K562 (cell line): Measurements from ENCODE around the gene HMCN2. TPM values are rescaled to one million over a fixed set of nuclear protein-coding genes. Genes with fewer than 3 reads are reported as not detected.
A peak's percentile ranks its signal among the peaks of the same experiment; 100 is the strongest.

Experiments used
- ATAC-seq: fragments of 200-7000 bp; cut with Tn5 transposase; 3 replicates; pipeline ENCODE4 v1.9.1; 2020; ENCODE audit warnings: moderate library complexity
- BruUV-seq: library from RNA; stranded (reverse); fragments of 400-500 nt; replicated peaks from 2 replicates; lab custom pipeline; 2021; lab: Mats Ljungman, UMichigan
- CTCF ChIA-PET: fragments of 300-600 bp; formaldehyde crosslinking; extraction: SDS; loops from one replicate; lab custom pipeline; 2021; ENCODE audit warnings: low intra/inter-chr PET ratio; lab: Yijun Ruan, JAX
- POLR2A ChIA-PET: fragments of 300-600, 350-650 bp; sonication (Branson Sonifier 250); formaldehyde crosslinking; extraction: SDS; loops from one replicate; lab custom pipeline; 2021; ENCODE audit warnings: antibody characterized with exemption, inconsistent platforms; lab: Yijun Ruan, JAX
- DNase-seq, 4 experiments: peaks; one replicate each; pipeline versions ENCODE4 v3.0.0 to v3.0.0-alpha.2; 2011 to 2018; ENCODE audit warnings: low spot score in 3 of 4, mixed read lengths in 3 of 4; ENCODE audit errors: extremely low read depth in 1 of 4
- FAIRE-seq: peaks from 2 replicates; lab custom pipeline; 2011; peaks lifted over from hg19 to GRCh38; lab: Jason Lieb, UNC
- H2AFZ ChIP-seq: 2 replicates; pipeline ENCODE4 v1.6.0; 2011; ENCODE audit warnings: low read depth, low read length, control low read depth, inconsistent platforms
- H3K27ac ChIP-seq: fragments of 200-600 bp; 3 replicates; pipeline ENCODE4 v1.8.0; 2011; ENCODE audit warnings: low read depth, mild to moderate bottlenecking, control low read depth, inconsistent platforms, low read length, moderate library complexity, mixed read lengths; ENCODE audit errors: extremely low read depth
- H3K27me3 ChIP-seq, 2 experiments: fragments of 300-600 bp in 1 of 2; 2 replicates in 1 of 2; 3 replicates in 1 of 2; pipeline versions ENCODE4 v1.6.0 to v1.8.0; 2011; ENCODE audit warnings: inconsistent platforms in 2 of 2, low read length in 2 of 2, mild to moderate bottlenecking in 1 of 2, mixed read lengths in 1 of 2, moderate library complexity in 1 of 2; ENCODE audit not compliant: control insufficient read depth in 2 of 2, insufficient read depth in 2 of 2
- H3K36me3 ChIP-seq: fragments of 300-600 bp; 3 replicates; pipeline ENCODE4 v1.8.0; 2011; ENCODE audit warnings: mild to moderate bottlenecking, low read length, inconsistent platforms; ENCODE audit not compliant: control insufficient read depth, insufficient read depth
- H3K4me1 ChIP-seq, 2 experiments: fragments of 200-600 bp in 1 of 2; replicated peaks in 1 of 2; 2 replicates in 1 of 2; 3 replicates in 1 of 2; pipeline versions ENCODE4 v1.5.1 to v1.8.0; 2011; ENCODE audit warnings: inconsistent platforms in 2 of 2, low read length in 2 of 2, mild to moderate bottlenecking in 1 of 2, mixed read lengths in 1 of 2, moderate library complexity in 1 of 2; ENCODE audit not compliant: control insufficient read depth in 2 of 2, insufficient read depth in 2 of 2
- H3K4me2 ChIP-seq: 2 replicates; pipeline ENCODE4 v1.6.1; 2011; ENCODE audit warnings: low read length, control low read depth, inconsistent platforms, mixed read lengths; ENCODE audit not compliant: insufficient read depth
- H3K4me3 ChIP-seq: fragments of 200-600 bp; sonication (generic), shearing (Covaris generic); 2 replicates; pipeline ENCODE4 v1.5.1; 2016; ENCODE audit warnings: control low read depth, inconsistent platforms
- H3K79me2 ChIP-seq: fragments of 200-600 bp; 3 replicates; pipeline ENCODE4 v1.8.0; 2011; ENCODE audit warnings: low read length, inconsistent platforms; ENCODE audit not compliant: control insufficient read depth, insufficient read depth
- H3K9ac ChIP-seq, 2 experiments: 2 replicates each; pipeline versions ENCODE4 v1.6.0 to v1.6.1; 2011; ENCODE audit warnings: low read depth in 2 of 2, low read length in 2 of 2, control low read depth in 1 of 2, inconsistent platforms in 1 of 2, mild to moderate bottlenecking in 1 of 2, mixed read lengths in 1 of 2; ENCODE audit not compliant: insufficient read depth in 1 of 2
- H3K9me1 ChIP-seq: one replicate; pipeline ENCODE4 v1.6.0; 2011; ENCODE audit warnings: inconsistent platforms, mild to moderate bottlenecking, low read length, moderate library complexity; ENCODE audit not compliant: control insufficient read depth, insufficient read depth
- H3K9me3 ChIP-seq: replicated peaks from 2 replicates; pipeline ENCODE4 v1.5.1; 2011; ENCODE audit warnings: low read depth, low read length, inconsistent platforms; ENCODE audit not compliant: control insufficient read depth, insufficient read depth
- H4K20me1 ChIP-seq: replicated peaks from 2 replicates; pipeline ENCODE4 v1.6.1; 2011; ENCODE audit warnings: low read length, inconsistent platforms, mixed read lengths; ENCODE audit not compliant: control insufficient read depth, insufficient read depth
- MYBL2 ChIP-seq, 2 experiments: fragments of 450-650 bp in 1 of 2; sonication (generic) in 1 of 2; formaldehyde crosslinking in 1 of 2; IDR thresholded peaks; 2 replicates each; pipeline versions ENCODE4 v1.6.1 to v1.8.1; 2017 to 2022; ENCODE audit warnings: borderline replicate concordance in 1 of 2, inconsistent platforms in 1 of 2, low read depth in 1 of 2, mild to moderate bottlenecking in 1 of 2, missing genetic modification reagents in 1 of 2, moderate library complexity in 1 of 2
- NCOR1 ChIP-seq: fragments of 450-650 bp; IDR thresholded peaks from 2 replicates; pipeline ENCODE4 v1.6.1; 2016; ENCODE audit warnings: mild to moderate bottlenecking, moderate library complexity
- NFIC ChIP-seq: fragments of 450-650 bp; IDR thresholded peaks from 2 replicates; pipeline ENCODE4 v1.6.1; 2017; ENCODE audit warnings: mild to moderate bottlenecking, inconsistent platforms
- SOX6 ChIP-seq: fragments of 450-650 bp; IDR thresholded peaks from 2 replicates; pipeline ENCODE4 v1.6.1; 2014; ENCODE audit warnings: mild to moderate bottlenecking
- WGBS: fragments of 100-300 bp; shearing (Covaris generic); methylation state at CpG from one replicate; pipeline ENCODE4 v1.1.6; 2016; ENCODE audit warnings: low coverage, mixed read lengths; ENCODE audit not compliant: insufficient coverage; ENCODE audit errors: missing lambda C conversion rate; 5-methylcytosine and 5-hydroxymethylcytosine counted together
- in situ Hi-C: fragments of 300-500 bp; cut with MboI; formaldehyde crosslinking; loops from 4 replicates; pipeline ENCODE4 v1.15.0; 2018; ENCODE audit warnings: inconsistent platforms, mixed read lengths
- intact Hi-C: fragments of 100-400 bp; cut with micrococcal nuclease; formaldehyde crosslinking; loops from 2 replicates; pipeline ENCODE4 v1.14.2; 2022
- polyA plus RNA-seq, 8 experiments: library from polyadenylated mRNA; depleted of rRNA in 4 of 8; stranded (reverse) in 5 of 8; unstranded in 3 of 8; fragments of >200 nt; fragmentation: Nextera tagmentation in 2 of 8; fragmentation: Illumina TruSeq in 1 of 8; extraction: Ambion mirVana in 2 of 8; extraction: Trizol in 1 of 8; gene quantifications; 2 replicates each; pipeline versions ENCODE4 v1.2.1 to v1.2.3, GENCODE V29; 2011 to 2014; ENCODE audit warnings: inconsistent platforms in 1 of 8, missing spikeins in 1 of 8
- total RNA-seq, 7 experiments: library from RNA; depleted of rRNA in 6 of 7; stranded (reverse); fragments of >200 nt in 6 of 7; fragmentation: Illumina TruSeq in 2 of 7; extraction: Trizol in 2 of 7; gene quantifications; 2 replicates each; pipeline versions ENCODE4 v1.2.1 to v1.2.3, GENCODE V29; 2011 to 2021; ENCODE audit warnings: low replicate concordance in 1 of 7

The HMCN2 gene
- total and polyA plus RNA-seq, 9 of the 15 experiments (the other 6 are each of a cell fraction or from before 2014, with no cell fraction given), result 0.01 TPM; not detected in 8

DNA sequence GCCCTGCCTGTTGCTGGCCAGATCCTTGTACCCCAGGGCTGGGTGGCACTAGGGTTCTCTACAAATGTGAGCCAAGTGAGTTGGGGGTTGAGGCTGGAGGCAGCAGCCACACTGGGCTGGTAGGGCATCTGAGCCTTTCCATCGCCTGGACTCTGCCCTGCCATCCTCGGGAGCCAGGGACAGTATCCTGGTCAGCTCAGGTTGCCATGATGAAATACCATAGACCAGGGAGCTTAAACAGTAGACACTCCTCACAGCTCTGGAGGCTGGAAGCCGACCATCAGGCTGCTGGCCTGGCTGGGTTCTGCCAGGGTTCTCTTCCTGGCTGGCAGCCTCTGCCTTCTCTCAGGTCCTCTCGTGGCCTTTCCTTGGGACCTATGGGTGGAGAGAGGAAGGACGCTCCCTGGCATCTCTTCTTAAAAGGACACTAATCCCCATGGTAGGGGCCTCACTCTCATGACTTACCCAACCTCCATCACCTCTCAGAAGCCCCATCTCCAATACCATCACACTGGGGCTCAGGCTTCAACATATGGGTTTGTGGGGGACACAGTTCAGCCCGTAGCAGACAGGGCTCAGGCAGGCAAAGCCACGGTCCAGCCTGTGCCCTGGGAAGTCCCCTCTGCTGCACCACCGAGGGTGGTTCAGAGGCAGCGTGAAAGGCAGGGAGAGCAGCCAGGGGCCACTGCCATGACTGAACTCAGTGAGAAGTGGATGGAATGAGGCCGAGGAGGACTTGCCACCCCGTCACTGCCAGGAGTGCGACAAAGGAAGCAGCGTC is 50.1 kb downstream of the HMCN2 start:
- no peaks in the 10 kb centered on the region for H3K9me3 ChIP-seq
- peaks cover 11 to 56% of the 10 kb centered on the region in 2 experiments; a peak in 4 of 5 replicates for H3K27me3 ChIP-seq
- TF ChIP-seq NCOR1 (no peak), SOX6 (no peak), NFIC (no peak), MYBL2 (IDR thresholded peaks at IDR 0.05; ENCODE audit: low read depth) (no peak), MYBL2 (CRISPR knock-in tag; IDR thresholded peaks at IDR 0.05; ENCODE audit: borderline replicate concordance) (no peak)
- FAIRE-seq, result no peak
- no peak overlapping the region for H3K27ac ChIP-seq
- H3K36me3 ChIP-seq, result no peaks in the 10 kb centered on the region
- no peak overlapping the region for H2AFZ ChIP-seq
- in situ Hi-C loops (no loop called here), intact Hi-C loops (no loop called here)
- no peak overlapping the region for H3K4me3 ChIP-seq
- POLR2A ChIA-PET, result interaction anchor here (0.6 kb wide), 2 partner anchors 171 to 502 kb away, joined by 3 read pairs; no protein-coding TSS in a partner anchor
- CTCF ChIA-PET, result no interaction called here
- peaks cover 2 to 17% of the 10 kb centered on the region in 2 experiments; a peak in 2 of 5 replicates for H3K4me1 ChIP-seq
- no peaks in the 10 kb centered on the region for H3K79me2 ChIP-seq
- no peak for DNase-seq
- BruUV-seq, result no TSS peak
- no peaks in the 10 kb centered on the region for H3K9me1 ChIP-seq
- ATAC-seq, result no peak
- WGBS, result 5% methylated on average over 13 of the region's 13 CpGs
- H3K4me2 ChIP-seq, result no peak overlapping the region
- peak overlapping the region in 1 of 2 experiments; percentile 40; a peak in 1 of 4 replicates for H3K9ac ChIP-seq
- peaks cover 11% of the 10 kb centered on the region for H4K20me1 ChIP-seq
